ENCODE data around the gene DCPS. TPM values are rescaled to one million over a fixed set of nuclear protein-coding genes. Genes with fewer than 3 reads are reported as not detected.

Gene DCPS
- total RNA-seq, 1 experiment from 2014 or later, result 26.2 TPM

- TF ChIP-seq ZNF232 (CRISPR knock-in tag; IDR thresholded peaks at IDR 0.05), result peak; percentile 50; the same call in 1 of the 2 replicates
- TF ChIP-seq ZNF281 (CRISPR knock-in tag; IDR thresholded peaks at IDR 0.05), result peak; percentile 83; the same call in 1 of the 2 replicates
- TF ChIP-seq ZNF317 (CRISPR knock-in tag; IDR thresholded peaks at IDR 0.05; ENCODE audit: borderline replicate concordance, low read depth), result peak; percentile 65
- TF ChIP-seq ZBTB21 (CRISPR knock-in tag; IDR thresholded peaks at IDR 0.05; ENCODE audit: borderline replicate concordance), result peak; percentile 89; the same call in 1 of the 2 replicates
- TF ChIP-seq ZSCAN18 (CRISPR knock-in tag; IDR thresholded peaks at IDR 0.05), result no peak
- peak; percentile 81 for TF ChIP-seq CREM (CRISPR knock-in tag; IDR thresholded peaks at IDR 0.05)
- TF ChIP-seq CTCF (IDR thresholded peaks at IDR 0.05), result no peak
- no peak for TF ChIP-seq OVOL2 (CRISPR knock-in tag; IDR thresholded peaks at IDR 0.05; ENCODE audit: borderline replicate concordance)
- TF ChIP-seq ZNF532 (CRISPR knock-in tag; IDR thresholded peaks at IDR 0.05; ENCODE audit: borderline replicate concordance), result no peak; the same call in 1 of the 2 replicates
- TF ChIP-seq ESRRA (CRISPR knock-in tag; IDR thresholded peaks at IDR 0.05; ENCODE audit: borderline replicate concordance), result peak; percentile 88; the same call in 1 of the 2 replicates
- TF ChIP-seq ATF1 (CRISPR knock-in tag; IDR thresholded peaks at IDR 0.05), result peak; percentile 93; the same call in 1 of the 2 replicates
- no peak for TF ChIP-seq GTF2I (CRISPR knock-in tag; conservative IDR thresholded peaks at IDR 0.05)
- TF ChIP-seq TEAD1 (CRISPR knock-in tag; IDR thresholded peaks at IDR 0.05), result peak; percentile 91
- peak; percentile 91 for TF ChIP-seq CBFB (CRISPR knock-in tag; IDR thresholded peaks at IDR 0.05; ENCODE audit: low read depth)
- TF ChIP-seq SOX15 (CRISPR knock-in tag; IDR thresholded peaks at IDR 0.05), result no peak
- 0 out of 2 replicates have a peak, but pooled peaks have one; percentile 43 for TF ChIP-seq ZNF121 (CRISPR knock-in tag; IDR thresholded peaks at IDR 0.05)
- peak; percentile 94; the same call in 1 of the 2 replicates for TF ChIP-seq SP1 (CRISPR knock-in tag; conservative IDR thresholded peaks at IDR 0.05)
- no peak for TF ChIP-seq ZNF396 (CRISPR knock-in tag; IDR thresholded peaks at IDR 0.05; ENCODE audit: borderline replicate concordance)
- TF ChIP-seq GRHL2 (CRISPR knock-in tag; IDR thresholded peaks at IDR 0.05; ENCODE audit: insufficient replicate concordance, severe bottlenecking), result no peak
- TF ChIP-seq RELA (CRISPR knock-in tag; IDR thresholded peaks at IDR 0.05; ENCODE audit: borderline replicate concordance), result peak; percentile 91; the same call in 1 of the 2 replicates
- TF ChIP-seq E2F1 (CRISPR knock-in tag; IDR thresholded peaks at IDR 0.05), result peak; percentile 43; the same call in 1 of the 2 replicates
- TF ChIP-seq TEAD4 (CRISPR knock-in tag; IDR thresholded peaks at IDR 0.05), result no peak
- peak; percentile 93 for TF ChIP-seq ZNF138 (CRISPR knock-in tag; conservative IDR thresholded peaks at IDR 0.05)
- TF ChIP-seq GABPB1 (CRISPR knock-in tag; IDR thresholded peaks at IDR 0.05), result no peak
- TF ChIP-seq ZNF512 (CRISPR knock-in tag; IDR thresholded peaks at IDR 0.05; ENCODE audit: borderline replicate concordance), result no peak
Measured at GRCh38 chr11:126303623-126304456, at the start of gene DCPS (continued).
